DOHH2 (cell line): ENCODE results near the gene TMEM259.

Experiments used
- EZH2phosphoT487 ChIP-seq: fragments of 200-600 bp; sonication (generic); IDR thresholded peaks from 2 replicates; pipeline ENCODE4 v1.6.1; 2017; ENCODE audit warnings: borderline replicate concordance, mild to moderate bottlenecking, antibody characterized with exemption, low read length, moderate library complexity, mixed read lengths
- TF ChIP-seq, protein P1 (sequence below): fragments of 200-600 bp; sonication (generic); IDR thresholded peaks from one replicate; pipeline ENCODE4 v1.5.1; 2014; ENCODE audit warnings: antibody characterized with exemption, mild to moderate bottlenecking, low read depth, low read length; ENCODE audit not compliant: poor library complexity, severe bottlenecking

DNA sequence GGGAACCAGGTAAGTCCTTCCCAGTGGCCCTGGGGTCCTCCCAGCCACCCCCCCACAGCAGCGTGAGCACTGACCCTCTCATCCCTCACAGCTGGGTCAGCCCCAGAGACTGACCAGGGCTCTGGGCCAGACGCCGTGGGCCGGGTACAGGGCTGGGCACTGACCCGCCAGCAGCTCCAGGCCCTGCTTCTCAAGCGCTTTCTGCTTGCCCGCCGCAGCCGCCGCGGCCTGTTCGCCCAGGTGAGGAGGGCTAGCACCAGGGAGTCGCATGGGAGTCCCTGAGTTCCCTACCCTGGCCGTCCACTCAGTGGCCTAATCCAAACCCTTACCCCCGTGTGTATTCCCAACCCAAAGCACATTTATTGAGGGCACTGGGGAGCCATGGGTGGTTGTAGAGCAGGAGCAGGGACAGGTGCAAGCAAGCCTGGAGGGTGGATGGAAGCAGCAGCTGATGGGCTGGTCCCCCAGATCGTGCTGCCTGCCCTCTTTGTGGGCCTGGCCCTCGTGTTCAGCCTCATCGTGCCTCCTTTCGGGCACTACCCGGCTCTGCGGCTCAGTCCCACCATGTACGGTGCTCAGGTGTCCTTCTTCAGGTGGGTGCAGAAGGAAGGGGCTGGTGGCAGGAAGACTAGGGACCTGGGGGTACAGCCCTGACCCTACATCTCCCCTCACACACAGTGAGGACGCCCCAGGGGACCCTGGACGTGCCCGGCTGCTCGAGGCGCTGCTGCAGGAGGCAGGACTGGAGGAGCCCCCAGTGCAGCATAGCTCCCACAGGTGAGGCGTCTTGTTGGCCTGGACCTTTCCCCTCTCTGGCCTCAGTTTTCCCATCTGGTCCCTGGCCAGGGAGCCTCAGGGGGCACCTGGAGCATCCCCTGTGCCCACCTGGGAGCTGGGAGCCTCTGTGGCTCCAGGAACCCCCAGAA, 33.4 kb upstream of the TMEM259 start:
- TF ChIP-seq, protein P1, sequence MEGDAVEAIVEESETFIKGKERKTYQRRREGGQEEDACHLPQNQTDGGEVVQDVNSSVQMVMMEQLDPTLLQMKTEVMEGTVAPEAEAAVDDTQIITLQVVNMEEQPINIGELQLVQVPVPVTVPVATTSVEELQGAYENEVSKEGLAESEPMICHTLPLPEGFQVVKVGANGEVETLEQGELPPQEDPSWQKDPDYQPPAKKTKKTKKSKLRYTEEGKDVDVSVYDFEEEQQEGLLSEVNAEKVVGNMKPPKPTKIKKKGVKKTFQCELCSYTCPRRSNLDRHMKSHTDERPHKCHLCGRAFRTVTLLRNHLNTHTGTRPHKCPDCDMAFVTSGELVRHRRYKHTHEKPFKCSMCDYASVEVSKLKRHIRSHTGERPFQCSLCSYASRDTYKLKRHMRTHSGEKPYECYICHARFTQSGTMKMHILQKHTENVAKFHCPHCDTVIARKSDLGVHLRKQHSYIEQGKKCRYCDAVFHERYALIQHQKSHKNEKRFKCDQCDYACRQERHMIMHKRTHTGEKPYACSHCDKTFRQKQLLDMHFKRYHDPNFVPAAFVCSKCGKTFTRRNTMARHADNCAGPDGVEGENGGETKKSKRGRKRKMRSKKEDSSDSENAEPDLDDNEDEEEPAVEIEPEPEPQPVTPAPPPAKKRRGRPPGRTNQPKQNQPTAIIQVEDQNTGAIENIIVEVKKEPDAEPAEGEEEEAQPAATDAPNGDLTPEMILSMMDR, result no peak
- no peak for TF ChIP-seq EZH2phosphoT487
